ENCODE data around the gene ZGLP1. TPM values are rescaled to one million over a fixed set of nuclear protein-coding genes. Genes with fewer than 3 reads are reported as not detected.
A peak's percentile ranks its signal among the peaks of the same experiment; 100 is the strongest.

The ZGLP1 gene
- total and polyA plus RNA-seq, 10 donors = 2.7 to 24.1 (median 4.2) TPM

GRCh38 chr19:10321874-10322835, 12.5 kb upstream of the ZGLP1 start:
- Histone ChIP-seq H3K27me3 (replicated peaks in 1 of 7) (no peaks in the 10 kb centered on the region), H3K4me1 (no peaks in the 10 kb centered on the region), H3K36me3 (peaks cover 0 to 100% (median 100%) of the 10 kb centered on the region in 6 donors), H3K27ac (no peak overlapping the region), H3K4me3 (no peak overlapping the region), H3K9me3 (no peaks in the 10 kb centered on the region)
- intact Hi-C loops (cut with DNase I; ENCODE audit: low total_unique reads) = no loop called here
- no peak for DNase-seq
- TF ChIP-seq POLR2AphosphoS5 (IDR thresholded peaks at IDR 0.05) (no peak), POLR2A (IDR thresholded peaks at IDR 0.05) (no peak)
- TF ChIP-seq, protein P1, sequence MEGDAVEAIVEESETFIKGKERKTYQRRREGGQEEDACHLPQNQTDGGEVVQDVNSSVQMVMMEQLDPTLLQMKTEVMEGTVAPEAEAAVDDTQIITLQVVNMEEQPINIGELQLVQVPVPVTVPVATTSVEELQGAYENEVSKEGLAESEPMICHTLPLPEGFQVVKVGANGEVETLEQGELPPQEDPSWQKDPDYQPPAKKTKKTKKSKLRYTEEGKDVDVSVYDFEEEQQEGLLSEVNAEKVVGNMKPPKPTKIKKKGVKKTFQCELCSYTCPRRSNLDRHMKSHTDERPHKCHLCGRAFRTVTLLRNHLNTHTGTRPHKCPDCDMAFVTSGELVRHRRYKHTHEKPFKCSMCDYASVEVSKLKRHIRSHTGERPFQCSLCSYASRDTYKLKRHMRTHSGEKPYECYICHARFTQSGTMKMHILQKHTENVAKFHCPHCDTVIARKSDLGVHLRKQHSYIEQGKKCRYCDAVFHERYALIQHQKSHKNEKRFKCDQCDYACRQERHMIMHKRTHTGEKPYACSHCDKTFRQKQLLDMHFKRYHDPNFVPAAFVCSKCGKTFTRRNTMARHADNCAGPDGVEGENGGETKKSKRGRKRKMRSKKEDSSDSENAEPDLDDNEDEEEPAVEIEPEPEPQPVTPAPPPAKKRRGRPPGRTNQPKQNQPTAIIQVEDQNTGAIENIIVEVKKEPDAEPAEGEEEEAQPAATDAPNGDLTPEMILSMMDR (IDR thresholded peaks at IDR 0.05 in 8 of 11, conservative IDR thresholded peaks at IDR 0.05 in 3 of 11) = no peak
- 92 to 97% (median 94%) methylated on average over 16 to 19 of the region's 19 CpGs for WGBS, 5 donors

GRCh38 chr19:10321417-10321797, 11.8 kb upstream of the ZGLP1 start:
- no peak for DNase-seq
- H3K36me3 ChIP-seq = peaks cover 0 to 100% (median 99%) of the 10 kb centered on the region in 6 donors
- intact Hi-C loops (cut with DNase I; ENCODE audit: low total_unique reads) = no loop called here
- H3K27me3 ChIP-seq (replicated peaks in 1 of 7) = no peaks in the 10 kb centered on the region
- peaks cover 0 to 3% (median under 1%) of the 10 kb centered on the region in 6 donors for H3K4me1 ChIP-seq
- WGBS, 5 donors = 76 to 85% (median 81%) methylated on average over 10 to 11 of the region's 11 CpGs
- no peaks in the 10 kb centered on the region for H3K9me3 ChIP-seq
- H3K27ac ChIP-seq = no peak overlapping the region
- H3K4me3 ChIP-seq = no peak overlapping the region
- TF ChIP-seq, protein P1 (IDR thresholded peaks at IDR 0.05 in 8 of 11, conservative IDR thresholded peaks at IDR 0.05 in 3 of 11) = no peak
- TF ChIP-seq POLR2A (IDR thresholded peaks at IDR 0.05) (no peak), POLR2AphosphoS5 (IDR thresholded peaks at IDR 0.05) (no peak)

DNA sequence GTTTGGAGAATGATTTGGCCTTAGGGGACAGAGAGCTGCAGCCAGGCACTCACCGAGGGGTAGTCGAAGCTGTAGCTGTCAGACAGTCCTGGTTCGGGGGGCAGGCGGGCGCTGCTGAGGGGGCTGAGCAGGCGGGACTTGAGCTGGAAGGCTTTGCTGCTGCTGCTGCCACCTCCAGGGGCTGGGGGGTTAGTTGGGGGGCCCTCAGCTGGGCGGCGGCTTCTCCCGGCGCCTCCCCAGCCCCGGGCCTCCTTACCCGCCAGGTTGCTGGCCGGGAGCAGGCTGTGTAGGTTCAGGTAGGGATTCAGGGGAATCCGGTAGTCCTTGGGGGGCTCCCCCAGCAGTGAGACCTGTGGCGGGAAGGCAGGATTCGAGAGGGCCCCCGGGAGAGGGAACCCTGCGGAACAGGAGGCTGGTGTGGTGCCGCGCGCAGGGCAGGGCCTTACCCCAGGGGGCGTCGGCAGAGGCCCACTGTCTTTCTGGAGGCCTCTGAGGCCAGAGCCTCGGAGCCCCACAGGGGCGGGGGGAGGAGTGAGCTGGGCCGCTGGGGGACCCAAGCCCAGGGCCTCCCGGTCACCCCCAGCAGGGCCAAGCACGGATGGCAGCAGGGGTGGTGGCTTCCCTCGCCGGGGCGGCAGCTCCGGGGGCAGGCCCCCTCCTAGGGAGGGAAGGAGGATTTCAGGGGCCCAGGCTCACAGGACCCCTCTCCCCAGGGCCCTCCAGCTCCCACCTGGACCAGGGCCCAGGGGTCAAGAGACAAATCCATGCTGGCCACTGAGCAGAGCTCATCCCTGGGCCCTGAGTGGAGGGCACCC, 11.2 kb upstream of the ZGLP1 start:
- no peak overlapping the region for H3K27ac ChIP-seq
- DNase-seq = no peak
- no peak overlapping the region for H3K4me3 ChIP-seq
- H3K4me1 ChIP-seq = peaks cover 4 to 9% (median 7%) of the 10 kb centered on the region in 6 donors
- H3K9me3 ChIP-seq = no peaks in the 10 kb centered on the region
- H3K36me3 ChIP-seq = peaks cover 0 to 98% (median 94%) of the 10 kb centered on the region in 6 donors
- H3K27me3 ChIP-seq (replicated peaks in 1 of 7) = no peaks in the 10 kb centered on the region
- intact Hi-C loops (cut with DNase I; ENCODE audit: low total_unique reads) = no loop called here
- TF ChIP-seq POLR2A (IDR thresholded peaks at IDR 0.05) (no peak), POLR2AphosphoS5 (IDR thresholded peaks at IDR 0.05) (peak in 1 of 3 donors; percentile 12)
- TF ChIP-seq, protein P1 (IDR thresholded peaks at IDR 0.05 in 8 of 11, conservative IDR thresholded peaks at IDR 0.05 in 3 of 11) = no peak
- 94 to 96% (median 94%) methylated on average over 23 to 32 of the region's 32 CpGs for WGBS, 5 donors
